ENCODE results near the gene CNOT1. TPM values are rescaled to one million over a fixed set of nuclear protein-coding genes. Genes with fewer than 3 reads are reported as not detected.

Gene CNOT1
- total RNA-seq, 1 experiment from 2014 or later = 219 TPM

DNA sequence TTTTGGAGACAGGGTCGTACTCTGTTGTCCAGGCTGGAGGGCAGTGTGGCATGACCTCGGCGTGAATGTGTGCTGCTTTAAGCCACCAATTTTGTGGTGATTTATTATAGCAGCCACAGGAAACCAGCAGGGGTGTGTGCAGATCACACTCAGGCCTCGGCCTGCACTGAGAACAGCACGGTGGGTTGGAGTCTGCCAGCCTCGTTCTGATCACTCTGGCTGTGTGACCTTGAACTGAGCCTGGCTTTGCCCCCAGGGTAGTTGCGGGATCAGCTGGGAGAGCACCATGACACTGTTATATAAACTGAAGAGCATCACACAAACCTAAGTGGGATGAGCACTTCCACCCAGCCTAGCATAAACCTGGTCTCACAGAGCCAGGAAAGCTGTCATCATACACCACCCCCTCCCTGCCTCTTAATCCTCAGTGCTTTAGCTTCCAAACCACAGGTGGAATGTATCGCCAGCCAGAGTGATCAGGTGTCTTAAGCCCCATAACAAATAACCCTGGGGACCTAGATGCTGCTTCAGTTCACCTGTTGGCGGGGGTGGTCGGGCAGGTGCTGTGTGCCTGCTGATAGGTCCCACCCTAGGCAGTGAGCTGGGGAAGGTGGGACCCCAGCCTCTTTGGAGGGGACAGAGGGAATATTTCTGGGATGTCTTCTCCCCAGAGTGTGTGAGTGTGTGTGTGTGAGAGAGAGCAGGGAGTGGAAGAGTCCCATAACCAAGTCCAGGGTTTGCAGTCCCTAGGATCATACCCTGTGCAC, 158.2 kb downstream of the CNOT1 start:
- intact Hi-C loops (cut with micrococcal nuclease) = no loop called here
- TF ChIP-seq, protein P1, sequence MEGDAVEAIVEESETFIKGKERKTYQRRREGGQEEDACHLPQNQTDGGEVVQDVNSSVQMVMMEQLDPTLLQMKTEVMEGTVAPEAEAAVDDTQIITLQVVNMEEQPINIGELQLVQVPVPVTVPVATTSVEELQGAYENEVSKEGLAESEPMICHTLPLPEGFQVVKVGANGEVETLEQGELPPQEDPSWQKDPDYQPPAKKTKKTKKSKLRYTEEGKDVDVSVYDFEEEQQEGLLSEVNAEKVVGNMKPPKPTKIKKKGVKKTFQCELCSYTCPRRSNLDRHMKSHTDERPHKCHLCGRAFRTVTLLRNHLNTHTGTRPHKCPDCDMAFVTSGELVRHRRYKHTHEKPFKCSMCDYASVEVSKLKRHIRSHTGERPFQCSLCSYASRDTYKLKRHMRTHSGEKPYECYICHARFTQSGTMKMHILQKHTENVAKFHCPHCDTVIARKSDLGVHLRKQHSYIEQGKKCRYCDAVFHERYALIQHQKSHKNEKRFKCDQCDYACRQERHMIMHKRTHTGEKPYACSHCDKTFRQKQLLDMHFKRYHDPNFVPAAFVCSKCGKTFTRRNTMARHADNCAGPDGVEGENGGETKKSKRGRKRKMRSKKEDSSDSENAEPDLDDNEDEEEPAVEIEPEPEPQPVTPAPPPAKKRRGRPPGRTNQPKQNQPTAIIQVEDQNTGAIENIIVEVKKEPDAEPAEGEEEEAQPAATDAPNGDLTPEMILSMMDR (IDR thresholded peaks at IDR 0.05; ENCODE audit: unreplicated experiment) = no peak
- Mint-ChIP-seq H3K36me3 (ENCODE audit: insufficient read depth, unreplicated experiment) (no peaks in the 10 kb centered on the region), H3K27me3 (ENCODE audit: insufficient read depth, unreplicated experiment) (peaks cover 20% of the 10 kb centered on the region), H3K4me1 (ENCODE audit: insufficient read depth, unreplicated experiment) (no peaks in the 10 kb centered on the region), H3K9me3 (ENCODE audit: unreplicated experiment) (no peaks in the 10 kb centered on the region), H3K4me3 (ENCODE audit: unreplicated experiment) (no peak overlapping the region), H3K27ac (ENCODE audit: low read depth, unreplicated experiment) (no peak overlapping the region)
- no TSS peak for BruUV-seq (replicated peaks)
- ChIA-PET POLR2A (no interaction called here), CTCF (interaction anchor here (0.6 to 5.1 kb wide), 6 partner anchors 12 to 191 kb away, joined by 3 to 25 read pairs (median 4); no protein-coding TSS in a partner anchor)
- no peak for DNase-seq (ENCODE audit: unreplicated experiment)

Other genes with a start within 250 kb of the CNOT1 start
- 4.2 and 5.1 TPM in 2 replicates for gene GINS3, start 237.4 kb downstream of the CNOT1 start, total RNA-seq (2022)
- not detected in 2 replicates for gene NDRG4, start 129.7 kb downstream of the CNOT1 start, total RNA-seq (2022)
- 18.4 and 19.5 TPM in 2 replicates for gene SETD6, start 114.3 kb downstream of the CNOT1 start, total RNA-seq (2022)
- 12.6 and 21.4 TPM in 2 replicates for gene SLC38A7, start 54.9 kb upstream of the CNOT1 start, total RNA-seq (2022)
- gene GOT2, start 104.5 kb upstream of the CNOT1 start, total RNA-seq (2022) = 86.8 and 96.9 TPM in 2 replicates

Data from MCF 10A (cell line).